Stimulated activated naive B cell treated with anti-CD40 and anti-IgM and Interleukin-4, amounts not matched to agents 10 μg/mL and 1 μg/mL and 100 μg/mL, for 72 hours (primary cell): ENCODE data around the gene BRINP1.

Experiments
- ATAC-seq, 2 donors: fragments of 150-1000 bp; cut with Tn5 transposase; replicated peaks; 2 replicates each; pipeline ENCODE4 v1.10.0; 2021; ENCODE audit warnings: moderate library complexity in 1 of 2
- DNase-seq: peaks from one replicate; pipeline ENCODE4 v3.0.0; 2021
- H3K27ac Mint-ChIP-seq: one replicate; pipeline ENCODE4 v1.8.0; 2022; ENCODE audit warnings: mild to moderate bottlenecking, mixed read lengths
- H3K27me3 Mint-ChIP-seq, 2 donors: one replicate each; pipeline ENCODE4 v1.8.0; 2022; ENCODE audit warnings: mixed read lengths in 2 of 2
- H3K36me3 Mint-ChIP-seq, 2 donors: one replicate each; pipeline ENCODE4 v1.8.0; 2022; ENCODE audit warnings: mixed read lengths in 2 of 2, mild to moderate bottlenecking in 1 of 2
- H3K4me1 Mint-ChIP-seq, 2 donors: one replicate each; pipeline ENCODE4 v1.8.0; 2022; ENCODE audit warnings: mixed read lengths in 2 of 2, mild to moderate bottlenecking in 1 of 2
- H3K4me3 Mint-ChIP-seq, 2 donors: one replicate each; pipeline ENCODE4 v1.8.0; 2022; ENCODE audit warnings: mild to moderate bottlenecking in 2 of 2, mixed read lengths in 2 of 2, moderate library complexity in 1 of 2
- H3K9me3 Mint-ChIP-seq, 2 donors: one replicate each; pipeline ENCODE4 v1.8.0; 2022; ENCODE audit warnings: mixed read lengths in 2 of 2, mild to moderate bottlenecking in 1 of 2

Gene BRINP1

DNA sequence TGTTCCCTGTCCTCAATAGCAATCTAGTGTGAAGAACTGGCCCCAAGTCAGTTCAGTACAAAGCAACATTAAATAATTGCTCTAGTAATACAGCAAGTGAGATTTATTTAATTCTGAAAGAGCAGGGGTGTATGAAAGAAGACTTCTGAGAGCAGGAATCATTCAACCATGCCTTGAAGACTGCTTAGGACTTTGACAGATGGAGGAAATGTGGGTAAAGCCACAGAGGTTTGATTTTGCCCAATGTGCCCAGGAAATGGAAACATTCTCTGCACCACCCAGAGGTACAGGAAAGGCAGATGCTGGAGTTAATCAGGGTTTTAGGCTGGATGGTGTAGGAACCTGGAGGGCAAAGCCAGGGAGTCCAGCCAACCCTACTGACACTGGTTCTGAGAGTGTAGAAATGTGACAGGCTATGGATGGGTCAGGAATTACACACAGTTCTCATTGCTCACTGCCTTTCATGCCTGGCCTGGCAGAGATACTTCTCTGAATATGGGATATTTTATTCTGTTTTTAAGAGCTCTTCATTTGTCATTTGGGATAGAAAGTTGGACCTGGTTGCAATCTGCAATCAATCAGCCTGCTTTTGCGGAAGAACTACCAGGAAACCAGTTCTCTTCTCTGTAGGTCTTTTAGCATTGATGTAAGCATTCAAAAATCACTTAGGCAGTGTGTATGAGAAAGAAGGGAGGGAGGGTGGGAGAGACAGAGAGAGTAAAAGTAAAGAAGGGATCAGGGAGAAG lies 88.3 kb downstream of the BRINP1 start:
- DNase-seq: no peak
- no peaks in the 10 kb centered on the region for H3K36me3 Mint-ChIP-seq
- H3K4me3 Mint-ChIP-seq: no peak overlapping the region
- H3K27me3 Mint-ChIP-seq: peaks cover 21 to 33% of the 10 kb centered on the region in 2 donors
- no peak for ATAC-seq
- no peak overlapping the region for H3K27ac Mint-ChIP-seq
- H3K9me3 Mint-ChIP-seq: no peaks in the 10 kb centered on the region
- H3K4me1 Mint-ChIP-seq: peaks cover 0 to 6% of the 10 kb centered on the region in 2 donors

DNA sequence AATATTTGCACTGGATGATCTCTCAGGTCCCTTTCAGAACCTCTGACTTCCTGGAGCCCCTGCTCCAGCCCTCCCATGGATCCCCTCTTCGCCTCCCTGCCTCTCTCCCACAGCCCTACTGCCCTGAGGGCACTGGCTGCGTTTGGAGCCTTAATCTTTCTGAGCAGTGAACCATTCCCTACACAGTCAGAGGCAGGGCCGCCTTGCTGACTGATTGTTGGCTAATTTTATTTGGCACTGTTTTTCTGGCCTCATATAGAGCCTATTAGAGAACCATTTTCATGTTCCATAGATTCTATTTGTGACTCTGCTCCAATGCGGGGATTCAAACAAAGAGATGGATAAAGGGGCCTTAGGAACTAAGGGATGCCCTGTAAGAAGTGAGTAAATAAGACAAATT lies 91.1 kb downstream of the BRINP1 start:
- Mint-ChIP-seq H3K27me3 (peaks cover 8 to 17% of the 10 kb centered on the region in 2 donors), H3K27ac (no peak overlapping the region), H3K4me1 (no peaks in the 10 kb centered on the region), H3K36me3 (no peaks in the 10 kb centered on the region), H3K9me3 (no peaks in the 10 kb centered on the region), H3K4me3 (no peak overlapping the region)
- ATAC-seq (no peak), DNase-seq (no peak)

DNA sequence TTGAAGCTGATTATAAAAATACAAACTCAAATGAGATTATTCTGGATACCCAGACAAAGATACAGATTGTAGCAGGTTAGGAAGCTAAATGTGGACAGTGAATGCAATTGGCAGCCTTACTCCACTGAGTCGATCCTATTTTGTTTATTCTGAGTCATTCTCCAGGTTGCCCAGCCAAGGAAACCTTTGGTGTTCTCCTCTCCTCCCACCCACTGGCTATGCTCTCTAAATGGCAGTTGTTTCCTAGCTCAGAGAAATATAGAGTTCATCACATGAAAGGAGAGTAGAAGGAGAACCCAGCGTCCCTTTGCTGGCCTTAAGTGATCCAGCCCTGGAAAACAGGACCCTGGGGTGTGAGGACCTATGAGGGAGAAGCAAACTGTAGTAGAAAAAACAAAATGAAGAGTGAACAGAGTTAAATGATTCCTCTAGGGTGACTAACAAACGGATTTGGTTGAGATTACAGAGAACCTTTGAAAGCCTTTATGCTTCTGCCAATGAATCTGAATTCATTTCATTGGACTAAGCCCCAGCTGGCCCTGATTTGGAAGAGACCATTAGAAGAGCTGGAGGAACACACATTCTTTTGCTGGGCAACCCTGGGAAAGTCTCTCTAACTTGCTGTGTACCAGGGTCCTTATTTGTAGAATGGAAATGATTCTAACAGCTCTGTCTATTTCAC lies 95.1 kb downstream of the BRINP1 start:
- ATAC-seq (no peak), DNase-seq (no peak)
- no peaks in the 10 kb centered on the region for H3K9me3 Mint-ChIP-seq
- no peak overlapping the region for H3K4me3 Mint-ChIP-seq
- no peaks in the 10 kb centered on the region for H3K4me1 Mint-ChIP-seq
- H3K27me3 Mint-ChIP-seq: no peaks in the 10 kb centered on the region
- no peaks in the 10 kb centered on the region for H3K36me3 Mint-ChIP-seq
- no peak overlapping the region for H3K27ac Mint-ChIP-seq

DNA sequence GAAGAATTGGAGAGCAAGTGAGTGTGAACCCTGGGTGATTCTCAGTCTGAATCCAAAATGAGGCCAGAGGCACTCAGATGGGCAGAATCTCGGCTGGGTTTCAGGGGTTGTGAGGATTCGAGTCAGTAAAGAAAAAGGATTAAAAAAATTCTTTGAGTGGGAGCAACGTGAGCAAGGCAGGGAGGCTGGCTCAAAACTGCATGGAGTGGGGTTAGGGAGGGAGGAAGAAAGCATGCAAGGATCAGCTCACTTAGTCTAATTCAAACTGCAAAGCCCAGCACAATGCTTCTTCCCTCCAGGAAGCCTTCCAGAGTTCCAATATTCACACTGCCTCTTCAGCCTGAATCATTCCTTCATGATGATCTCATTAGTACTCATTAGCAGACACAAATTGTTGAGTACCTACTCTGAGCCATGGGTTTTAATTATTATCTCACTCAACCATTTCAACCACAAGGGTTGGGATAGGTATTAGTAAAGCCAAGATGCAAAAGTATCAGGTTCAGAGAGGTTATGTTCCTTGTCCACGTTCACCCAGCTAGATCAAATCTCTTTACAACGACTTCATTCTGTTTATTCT lies 95.8 kb downstream of the BRINP1 start:
- Mint-ChIP-seq H3K4me3 (no peak overlapping the region), H3K27me3 (no peaks in the 10 kb centered on the region), H3K27ac (no peak overlapping the region), H3K4me1 (no peaks in the 10 kb centered on the region), H3K9me3 (no peaks in the 10 kb centered on the region), H3K36me3 (no peaks in the 10 kb centered on the region)
- DNase-seq (no peak), ATAC-seq (no peak)

DNA sequence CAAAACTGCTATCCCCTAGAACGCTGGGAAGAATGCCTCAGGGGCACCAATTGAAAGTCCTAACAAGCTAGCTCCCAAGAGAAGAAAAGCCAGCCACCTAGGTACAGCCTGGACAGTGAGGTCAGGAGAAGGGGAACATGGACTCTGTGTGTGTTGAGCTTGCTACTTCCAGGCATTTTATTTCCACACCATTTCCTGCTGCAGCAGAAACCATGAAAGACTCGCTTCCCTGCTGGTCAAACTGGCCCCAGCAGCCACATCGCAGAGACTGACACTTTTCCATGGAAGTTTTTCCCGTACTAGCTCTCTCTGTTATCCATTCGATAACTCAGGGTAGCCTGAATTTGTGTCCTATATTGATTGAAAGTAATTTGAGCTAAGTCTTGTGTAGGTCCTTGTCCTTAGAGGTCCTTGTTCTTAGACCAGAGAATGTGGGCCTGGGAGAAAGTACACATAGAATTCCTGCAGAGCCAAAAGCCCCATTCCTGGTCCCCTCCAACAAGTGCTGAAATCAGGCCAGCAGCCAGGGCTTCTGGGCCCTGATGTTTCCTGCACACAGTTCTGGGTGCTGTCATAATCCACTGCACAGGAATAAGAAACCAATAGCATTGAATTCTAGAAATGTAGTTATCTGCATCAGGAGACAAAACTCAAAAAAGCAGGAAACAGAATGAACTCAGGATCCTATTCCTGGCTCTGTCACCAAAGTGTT lies 96.6 kb downstream of the BRINP1 start:
- Mint-ChIP-seq H3K4me3 (no peak overlapping the region), H3K36me3 (no peaks in the 10 kb centered on the region), H3K27me3 (no peaks in the 10 kb centered on the region), H3K27ac (no peak overlapping the region), H3K9me3 (no peaks in the 10 kb centered on the region), H3K4me1 (no peaks in the 10 kb centered on the region)
- ATAC-seq (no peak), DNase-seq (no peak)

DNA sequence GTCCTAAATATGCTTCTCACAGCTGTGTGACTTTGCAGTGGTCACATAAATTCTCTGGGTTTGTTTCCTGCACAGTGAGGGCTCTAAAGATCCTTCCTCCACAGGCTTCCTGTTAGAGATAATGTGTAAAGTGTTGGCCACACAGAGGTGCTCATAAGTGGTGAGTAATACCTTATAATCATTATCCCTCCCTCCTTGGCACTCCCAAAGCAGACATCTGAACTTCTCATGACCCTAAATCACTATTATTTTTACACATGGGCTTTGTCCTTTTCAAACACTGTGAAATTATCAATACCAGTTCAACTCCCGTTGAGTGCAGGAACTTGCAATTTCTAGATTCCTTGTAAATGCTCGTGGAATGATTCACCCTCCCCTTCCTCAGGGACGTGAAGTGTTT lies 100.2 kb downstream of the BRINP1 start:
- H3K36me3 Mint-ChIP-seq: no peaks in the 10 kb centered on the region
- peaks cover 0 to 2% of the 10 kb centered on the region in 2 donors for H3K9me3 Mint-ChIP-seq
- peaks cover 4% of the 10 kb centered on the region in 2 donors for H3K27me3 Mint-ChIP-seq
- no peaks in the 10 kb centered on the region for H3K4me1 Mint-ChIP-seq
- H3K27ac Mint-ChIP-seq: no peak overlapping the region
- ATAC-seq: no peak
- H3K4me3 Mint-ChIP-seq: no peak overlapping the region
- no peak for DNase-seq

DNA sequence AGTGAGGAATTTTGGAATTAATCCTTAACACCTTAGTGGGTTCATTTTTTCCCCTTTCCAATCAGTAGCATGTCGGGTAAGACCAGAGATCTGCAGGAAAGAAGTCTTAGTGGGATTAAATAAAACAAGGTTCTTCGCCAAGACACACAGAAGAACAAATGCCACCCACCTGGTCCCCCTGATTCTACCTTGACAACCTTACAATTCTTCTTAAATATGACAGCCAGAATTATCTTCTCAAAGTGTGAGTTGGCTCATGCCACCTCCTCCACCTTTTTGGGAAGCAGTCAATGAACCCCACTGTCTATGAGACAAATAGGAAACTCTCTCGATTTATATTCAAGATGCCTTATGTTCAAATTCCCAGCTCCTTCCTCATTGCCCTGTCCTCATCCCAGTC lies 105.1 kb downstream of the BRINP1 start:
- no peak overlapping the region for H3K27ac Mint-ChIP-seq
- peaks cover 4% of the 10 kb centered on the region in 2 donors for H3K27me3 Mint-ChIP-seq
- H3K36me3 Mint-ChIP-seq: no peaks in the 10 kb centered on the region

DNA sequence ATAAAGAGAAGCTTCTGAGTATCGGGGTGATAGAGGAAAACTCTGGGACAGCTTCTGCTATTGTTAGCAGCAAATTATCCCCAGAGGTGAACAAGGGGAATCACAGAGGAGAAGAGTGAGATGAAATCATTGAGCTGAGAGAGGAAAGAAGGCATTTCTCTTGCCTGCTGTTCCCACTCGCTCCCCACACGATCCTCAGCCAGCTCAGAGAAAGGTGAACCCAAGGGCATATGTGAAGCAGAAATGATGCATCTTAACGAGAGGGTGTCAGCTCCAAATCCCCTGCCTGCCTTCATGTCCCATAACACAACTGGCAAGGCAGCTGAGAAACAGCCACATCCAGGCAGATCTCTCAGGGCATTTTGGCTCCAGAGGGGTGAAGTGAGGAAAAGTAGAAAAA lies 111.6 kb downstream of the BRINP1 start:
- no peaks in the 10 kb centered on the region for H3K27me3 Mint-ChIP-seq
- peaks cover 1 to 5% of the 10 kb centered on the region in 2 donors for H3K9me3 Mint-ChIP-seq
- H3K4me3 Mint-ChIP-seq: no peak overlapping the region
- H3K36me3 Mint-ChIP-seq: no peaks in the 10 kb centered on the region
- no peak overlapping the region for H3K27ac Mint-ChIP-seq
- DNase-seq: no peak
- H3K4me1 Mint-ChIP-seq: no peaks in the 10 kb centered on the region
- no peak for ATAC-seq

More for the DNA sequence above, 105.1 kb downstream of the BRINP1 start:
- Mint-ChIP-seq H3K4me3 (no peak overlapping the region), H3K4me1 (no peaks in the 10 kb centered on the region), H3K9me3 (peaks cover 0 to 2% of the 10 kb centered on the region in 2 donors)
- DNase-seq (no peak), ATAC-seq (no peak)

DNA sequence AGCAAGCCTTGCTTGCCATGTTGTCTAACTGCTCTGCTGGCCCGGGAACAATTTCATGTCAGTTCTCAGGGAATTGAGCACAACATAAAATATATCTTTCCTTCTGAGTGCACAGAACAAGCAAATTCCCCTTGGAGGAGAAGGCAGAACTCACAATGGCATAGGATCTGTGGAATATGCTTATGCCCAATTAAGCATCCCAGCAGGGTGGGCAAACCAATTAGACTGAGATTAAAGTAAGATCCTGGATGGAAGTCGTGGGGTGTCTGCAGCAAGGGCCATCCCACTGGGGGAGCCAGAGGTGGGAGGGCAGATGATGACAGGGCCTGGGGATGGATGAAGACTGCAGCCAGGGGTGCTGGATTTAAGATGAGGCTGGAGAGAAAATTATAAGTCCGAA lies 114.1 kb downstream of the BRINP1 start:
- no peaks in the 10 kb centered on the region for H3K27me3 Mint-ChIP-seq
- peaks cover 1 to 5% of the 10 kb centered on the region in 2 donors for H3K9me3 Mint-ChIP-seq
- no peak for DNase-seq
- ATAC-seq: no peak
- no peaks in the 10 kb centered on the region for H3K36me3 Mint-ChIP-seq
- H3K4me1 Mint-ChIP-seq: no peaks in the 10 kb centered on the region
- no peak overlapping the region for H3K27ac Mint-ChIP-seq
- H3K4me3 Mint-ChIP-seq: no peak overlapping the region

DNA sequence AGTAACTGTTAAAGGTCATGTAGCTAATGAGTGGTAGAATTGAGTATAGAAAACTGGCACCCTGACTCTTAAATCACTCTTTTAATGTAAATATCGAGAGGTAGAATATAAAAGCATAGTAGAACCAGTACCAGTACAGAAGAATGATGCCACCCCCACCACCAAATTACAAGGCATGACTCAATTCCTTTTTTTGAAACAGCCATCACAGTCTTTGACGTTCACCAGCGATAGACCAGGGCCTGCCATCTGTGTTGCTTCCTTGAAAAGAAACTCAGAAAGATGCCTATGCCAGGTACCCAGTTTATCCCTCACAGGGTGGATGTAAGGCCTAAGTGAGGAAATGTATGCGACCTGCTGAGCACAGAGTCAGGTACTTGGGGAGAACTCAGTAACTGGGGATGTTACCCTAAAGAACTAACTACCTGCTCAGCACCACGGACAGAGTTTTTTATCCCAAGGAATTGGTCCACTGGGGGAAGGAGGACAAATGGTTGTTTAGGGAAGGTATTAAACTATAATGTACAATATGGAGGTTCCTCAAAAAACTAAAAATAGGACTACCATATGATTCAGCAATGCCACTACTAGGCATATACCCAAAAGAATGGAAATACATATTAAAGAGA lies 116.5 kb downstream of the BRINP1 start:
- peaks cover 1 to 5% of the 10 kb centered on the region in 2 donors for H3K9me3 Mint-ChIP-seq
- H3K27ac Mint-ChIP-seq: no peak overlapping the region
- H3K27me3 Mint-ChIP-seq: no peaks in the 10 kb centered on the region
- no peaks in the 10 kb centered on the region for H3K36me3 Mint-ChIP-seq
- H3K4me1 Mint-ChIP-seq: no peaks in the 10 kb centered on the region
- H3K4me3 Mint-ChIP-seq: no peak overlapping the region
- DNase-seq (no peak), ATAC-seq (no peak)

DNA sequence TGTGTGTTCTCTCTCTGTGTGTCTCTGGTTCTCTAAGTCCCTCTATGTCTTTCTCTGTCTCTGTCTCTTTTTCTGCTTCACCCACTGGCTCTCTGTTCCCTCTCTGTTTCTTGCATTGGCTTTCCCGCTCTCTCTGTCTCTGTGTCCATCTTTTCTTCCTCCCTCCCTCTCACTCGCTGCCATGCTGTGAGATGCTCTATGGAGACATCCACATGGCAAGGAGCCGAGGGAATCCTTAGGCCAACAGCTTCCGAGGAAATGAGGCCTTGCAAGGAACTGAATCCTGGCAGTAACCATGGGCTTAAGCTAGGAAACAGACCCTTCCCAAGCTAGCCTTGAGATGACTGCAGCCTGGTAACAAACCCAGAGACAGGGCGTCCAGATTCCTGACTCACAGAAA lies 117.3 kb downstream of the BRINP1 start:
- Mint-ChIP-seq H3K4me1 (no peaks in the 10 kb centered on the region), H3K27me3 (no peaks in the 10 kb centered on the region)

DNA sequence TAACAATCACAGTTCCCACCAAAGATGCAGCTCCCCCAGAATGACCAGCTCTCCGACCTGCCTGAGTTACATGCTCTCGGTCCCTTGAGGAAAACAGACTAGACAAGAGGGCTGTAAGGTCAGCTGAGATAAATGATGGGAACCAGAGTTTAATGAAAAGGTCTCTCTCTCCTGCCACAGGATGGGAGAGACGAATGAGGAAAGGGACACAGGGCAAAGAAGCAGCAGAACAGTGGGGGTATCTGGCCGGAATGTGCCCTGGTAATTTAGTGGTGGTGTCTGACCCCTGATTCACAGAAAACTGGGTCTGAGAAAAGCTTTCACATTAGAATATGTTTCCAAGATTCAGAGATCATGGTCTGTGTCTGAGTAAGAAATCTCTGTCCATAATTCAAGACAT lies 118.5 kb downstream of the BRINP1 start:
- Mint-ChIP-seq H3K27ac (no peak overlapping the region), H3K36me3 (no peaks in the 10 kb centered on the region), H3K9me3 (peaks cover 1 to 5% of the 10 kb centered on the region in 2 donors), H3K4me1 (no peaks in the 10 kb centered on the region), H3K4me3 (no peak overlapping the region), H3K27me3 (no peaks in the 10 kb centered on the region)
- ATAC-seq (no peak), DNase-seq (no peak)

More for the DNA sequence above, 117.3 kb downstream of the BRINP1 start:
- H3K36me3 Mint-ChIP-seq: no peaks in the 10 kb centered on the region
- DNase-seq (no peak), ATAC-seq (no peak)
- H3K9me3 Mint-ChIP-seq: peaks cover 1 to 5% of the 10 kb centered on the region in 2 donors
- no peak overlapping the region for H3K4me3 Mint-ChIP-seq
- H3K27ac Mint-ChIP-seq: no peak overlapping the region

DNA sequence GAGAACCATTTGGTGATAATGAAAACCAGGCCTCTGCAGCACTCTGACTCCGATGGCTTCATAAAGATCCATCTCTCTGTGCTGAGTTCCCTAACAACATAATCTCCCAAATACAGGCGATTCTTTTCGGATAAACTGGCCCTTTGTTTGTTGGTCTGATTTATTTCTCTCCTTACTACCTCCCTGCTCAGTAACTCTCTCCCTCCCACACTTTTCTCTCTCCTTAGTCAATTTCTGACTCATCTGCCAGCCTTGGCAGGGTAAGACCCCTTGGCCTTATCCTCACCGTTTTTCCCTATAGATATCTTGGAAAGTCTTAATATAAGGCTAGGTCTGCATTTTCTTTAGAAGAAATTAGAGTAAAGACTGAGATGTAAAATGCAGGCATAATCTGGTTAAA lies 128.7 kb downstream of the BRINP1 start:
- ATAC-seq: no peak
- Mint-ChIP-seq H3K27ac (no peak overlapping the region), H3K9me3 (peaks cover 0 to 3% of the 10 kb centered on the region in 2 donors), H3K36me3 (no peaks in the 10 kb centered on the region), H3K4me1 (no peaks in the 10 kb centered on the region), H3K27me3 (no peaks in the 10 kb centered on the region), H3K4me3 (no peak overlapping the region)
- no peak for DNase-seq

DNA sequence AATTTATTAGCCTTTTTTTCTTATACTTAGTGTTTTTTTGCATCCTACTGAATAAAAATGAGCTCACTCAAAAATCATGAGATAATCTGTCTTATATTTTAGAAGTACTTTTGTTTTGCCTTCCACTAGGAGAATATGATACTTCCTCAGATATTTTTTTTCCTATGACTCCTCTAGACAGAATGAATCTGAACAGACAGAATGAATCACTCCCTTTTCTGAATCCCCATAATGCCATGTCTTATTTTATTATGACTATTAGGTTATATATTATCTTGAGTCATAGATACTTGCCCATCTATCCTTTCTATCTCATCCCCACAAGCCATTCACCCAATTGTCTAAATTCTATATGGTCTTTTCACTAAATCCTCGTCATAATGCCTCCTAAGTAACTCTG lies 134.6 kb downstream of the BRINP1 start:
- Mint-ChIP-seq H3K4me1 (no peaks in the 10 kb centered on the region), H3K36me3 (no peaks in the 10 kb centered on the region), H3K27me3 (no peaks in the 10 kb centered on the region), H3K9me3 (peaks cover 0 to 3% of the 10 kb centered on the region in 2 donors), H3K4me3 (no peak overlapping the region), H3K27ac (no peak overlapping the region)
- ATAC-seq (no peak), DNase-seq (no peak)
